Smooth muscle cell (in vitro differentiated cells): Measurements from ENCODE around the gene AGPAT1. TPM values are rescaled to one million over a fixed set of nuclear protein-coding genes. Genes with fewer than 3 reads are reported as not detected.

ENCODE experiments used
- DNase-seq: peaks from one replicate; lab custom pipeline; 2025; ENCODE audit not compliant: unreplicated experiment; lab: John Stamatoyannopoulos, UW
- H2AFZ ChIP-seq: fragments of 200-600 bp; sonication (generic); 2 replicates; pipeline ENCODE4 v1.6.0; 2016; ENCODE audit warnings: antibody characterized with exemption, low read depth, mild to moderate bottlenecking
- H3F3A ChIP-seq: fragments of 200-600 bp; sonication (generic); 2 replicates; pipeline ENCODE4 v1.6.0; 2017; ENCODE audit warnings: antibody characterized with exemption, low read depth
- H3K27ac ChIP-seq: fragments of 200-600 bp; sonication (generic); 2 replicates; pipeline ENCODE4 v1.5.1; 2016; ENCODE audit warnings: low read depth, mild to moderate bottlenecking
- H3K27me3 ChIP-seq: fragments of 200-600 bp; sonication (generic); 2 replicates; pipeline ENCODE4 v1.6.1; 2016; ENCODE audit warnings: low read depth, mild to moderate bottlenecking
- H3K36me3 ChIP-seq: fragments of 200-600 bp; sonication (generic); 2 replicates; pipeline ENCODE4 v1.5.1; 2016; ENCODE audit warnings: low read depth
- H3K4me1 ChIP-seq: fragments of 200-600 bp; sonication (generic); 2 replicates; pipeline ENCODE4 v1.5.1; 2016; ENCODE audit warnings: low read depth
- H3K4me2 ChIP-seq: fragments of 200-600 bp; sonication (generic); 2 replicates; pipeline ENCODE4 v1.6.0; 2016; ENCODE audit warnings: mild to moderate bottlenecking
- H3K4me3 ChIP-seq: fragments of 200-600 bp; sonication (generic); 2 replicates; pipeline ENCODE4 v1.5.1; 2016; ENCODE audit warnings: mild to moderate bottlenecking
- H3K79me2 ChIP-seq: fragments of 200-600 bp; sonication (generic); 2 replicates; pipeline ENCODE4 v1.6.0; 2016; ENCODE audit warnings: low read depth, mild to moderate bottlenecking
- H3K9ac ChIP-seq: fragments of 200-600 bp; sonication (generic); 2 replicates; pipeline ENCODE4 v1.6.0; 2016; ENCODE audit warnings: low read depth
- H3K9me3 ChIP-seq: fragments of 200-600 bp; sonication (generic); replicated peaks from 2 replicates; pipeline ENCODE4 v1.5.1; 2016; ENCODE audit warnings: low read depth
- H4K20me1 ChIP-seq: fragments of 200-600 bp; sonication (generic); 2 replicates; pipeline ENCODE4 v1.6.0; 2016; ENCODE audit warnings: low read depth
- WGBS: methylation state at CpG from one replicate; pipeline ENCODE4 v1.1.7; 2016; ENCODE audit warnings: low lambda C conversion rate; 5-methylcytosine and 5-hydroxymethylcytosine counted together
- polyA plus RNA-seq: library from polyadenylated mRNA; unstranded; fragments of >200 nt; fragmentation: Nextera tagmentation; extraction: Ambion mirVana; gene quantifications from 2 replicates; pipeline ENCODE4 v1.2.1, GENCODE V29; 2016
- total RNA-seq: library from RNA; depleted of rRNA; stranded (reverse); fragments of >200 nt; gene quantifications from 2 replicates; pipeline ENCODE4 v1.2.3, GENCODE V29; 2014
- TF ChIP-seq, protein P1 (sequence below): fragments of 200-600 bp; sonication (generic); IDR thresholded peaks from 2 replicates; pipeline ENCODE4 v1.5.1; 2017; ENCODE audit warnings: borderline replicate concordance, mild to moderate bottlenecking, antibody characterized with exemption; ENCODE audit not compliant: insufficient read depth, poor library complexity, severe bottlenecking

The AGPAT1 gene
- total and polyA plus RNA-seq, 2 experiments from 2014 or later: 52.4 to 71.1 TPM

DNA sequence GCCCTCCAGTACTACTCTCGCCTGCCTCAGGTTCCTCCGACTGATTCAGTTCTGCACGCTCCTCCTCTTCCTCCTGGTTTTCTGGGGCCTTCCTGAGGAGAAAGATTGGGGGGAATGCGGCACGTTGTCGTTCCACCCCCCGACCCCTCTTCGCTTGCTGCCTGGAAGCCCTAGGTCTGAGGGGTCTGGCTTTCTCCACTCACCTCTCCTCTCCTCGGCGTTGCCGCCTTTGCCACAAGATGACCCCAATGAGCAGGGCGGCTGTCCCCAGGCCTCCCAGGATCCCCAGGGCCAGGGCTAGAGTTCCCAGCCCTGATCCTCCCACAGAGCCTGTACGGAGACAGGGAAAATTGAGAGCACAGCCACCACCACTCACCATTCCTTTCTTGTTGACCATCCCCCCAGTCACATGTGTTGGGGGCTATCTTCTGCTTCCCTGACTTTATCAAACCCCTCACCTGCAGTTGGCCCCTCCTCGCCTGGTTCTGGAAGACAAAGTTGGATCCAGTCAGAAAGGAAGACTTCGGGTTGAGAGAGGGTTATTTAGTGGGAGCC lies 5.3 kb upstream of the AGPAT1 start:
- peaks cover 9% of the 10 kb centered on the region for H3K4me1 ChIP-seq

DNA sequence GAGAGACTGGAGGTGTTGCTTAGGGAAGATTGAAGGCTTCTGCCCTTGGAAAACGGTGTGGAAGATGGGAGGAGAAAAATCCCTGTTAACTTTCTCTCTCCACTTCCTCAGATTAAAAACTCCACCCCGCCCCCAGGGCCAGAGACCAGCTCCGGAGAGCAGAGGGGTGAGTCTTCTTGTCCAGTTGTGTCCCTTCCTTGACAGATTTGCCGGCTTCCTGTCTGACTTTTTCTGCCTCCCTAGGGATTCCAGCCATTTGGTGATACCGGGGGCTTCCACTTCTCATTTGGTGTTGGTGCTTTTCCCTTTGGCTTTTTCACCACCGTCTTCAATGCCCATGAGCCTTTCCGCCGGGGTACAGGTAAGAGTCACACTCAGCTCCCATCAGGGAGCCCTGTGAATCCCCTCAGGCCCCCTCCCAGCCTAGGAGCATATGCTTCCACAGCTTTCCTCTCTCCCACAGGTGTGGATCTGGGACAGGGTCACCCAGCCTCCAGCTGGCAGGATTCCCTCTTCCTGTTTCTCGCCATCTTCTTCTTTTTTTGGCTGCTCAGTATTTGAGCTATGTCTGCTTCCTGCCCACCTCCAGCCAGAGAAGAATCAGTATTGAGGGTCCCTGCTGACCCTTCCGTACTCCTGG lies 4.0 kb upstream of the AGPAT1 start:
- H3K4me1 ChIP-seq: peaks cover 10% of the 10 kb centered on the region
- H3K4me2 ChIP-seq: no peak overlapping the region
- H3K79me2 ChIP-seq: peaks cover 22% of the 10 kb centered on the region
- H3F3A ChIP-seq: peaks cover 9% of the 10 kb centered on the region
- DNase-seq: no peak
- no peaks in the 10 kb centered on the region for H3K36me3 ChIP-seq
- H3K4me3 ChIP-seq: no peak overlapping the region
- no peaks in the 10 kb centered on the region for H4K20me1 ChIP-seq
- no peaks in the 10 kb centered on the region for H3K9me3 ChIP-seq
- no peak overlapping the region for H2AFZ ChIP-seq
- WGBS: 92% methylated on average over 10 of the region's 10 CpGs
- no peak overlapping the region for H3K27ac ChIP-seq
- no peaks in the 10 kb centered on the region for H3K27me3 ChIP-seq
- H3K9ac ChIP-seq: no peak overlapping the region
- TF ChIP-seq, protein P1, sequence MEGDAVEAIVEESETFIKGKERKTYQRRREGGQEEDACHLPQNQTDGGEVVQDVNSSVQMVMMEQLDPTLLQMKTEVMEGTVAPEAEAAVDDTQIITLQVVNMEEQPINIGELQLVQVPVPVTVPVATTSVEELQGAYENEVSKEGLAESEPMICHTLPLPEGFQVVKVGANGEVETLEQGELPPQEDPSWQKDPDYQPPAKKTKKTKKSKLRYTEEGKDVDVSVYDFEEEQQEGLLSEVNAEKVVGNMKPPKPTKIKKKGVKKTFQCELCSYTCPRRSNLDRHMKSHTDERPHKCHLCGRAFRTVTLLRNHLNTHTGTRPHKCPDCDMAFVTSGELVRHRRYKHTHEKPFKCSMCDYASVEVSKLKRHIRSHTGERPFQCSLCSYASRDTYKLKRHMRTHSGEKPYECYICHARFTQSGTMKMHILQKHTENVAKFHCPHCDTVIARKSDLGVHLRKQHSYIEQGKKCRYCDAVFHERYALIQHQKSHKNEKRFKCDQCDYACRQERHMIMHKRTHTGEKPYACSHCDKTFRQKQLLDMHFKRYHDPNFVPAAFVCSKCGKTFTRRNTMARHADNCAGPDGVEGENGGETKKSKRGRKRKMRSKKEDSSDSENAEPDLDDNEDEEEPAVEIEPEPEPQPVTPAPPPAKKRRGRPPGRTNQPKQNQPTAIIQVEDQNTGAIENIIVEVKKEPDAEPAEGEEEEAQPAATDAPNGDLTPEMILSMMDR: no peak

More for the DNA sequence above, 5.3 kb upstream of the AGPAT1 start:
- TF ChIP-seq, protein P1: no peak
- H3K9ac ChIP-seq: no peak overlapping the region
- H3K4me2 ChIP-seq: no peak overlapping the region
- H3K27me3 ChIP-seq: no peaks in the 10 kb centered on the region
- H3K79me2 ChIP-seq: peaks cover 11% of the 10 kb centered on the region
- DNase-seq: no peak
- no peak overlapping the region for H3K27ac ChIP-seq
- H3K36me3 ChIP-seq: no peaks in the 10 kb centered on the region
- H2AFZ ChIP-seq: no peak overlapping the region
- H3K4me3 ChIP-seq: no peak overlapping the region
- no peaks in the 10 kb centered on the region for H3K9me3 ChIP-seq
- 96% methylated on average over 15 of the region's 15 CpGs for WGBS
- H3F3A ChIP-seq: peaks cover 9% of the 10 kb centered on the region
- no peaks in the 10 kb centered on the region for H4K20me1 ChIP-seq

DNA sequence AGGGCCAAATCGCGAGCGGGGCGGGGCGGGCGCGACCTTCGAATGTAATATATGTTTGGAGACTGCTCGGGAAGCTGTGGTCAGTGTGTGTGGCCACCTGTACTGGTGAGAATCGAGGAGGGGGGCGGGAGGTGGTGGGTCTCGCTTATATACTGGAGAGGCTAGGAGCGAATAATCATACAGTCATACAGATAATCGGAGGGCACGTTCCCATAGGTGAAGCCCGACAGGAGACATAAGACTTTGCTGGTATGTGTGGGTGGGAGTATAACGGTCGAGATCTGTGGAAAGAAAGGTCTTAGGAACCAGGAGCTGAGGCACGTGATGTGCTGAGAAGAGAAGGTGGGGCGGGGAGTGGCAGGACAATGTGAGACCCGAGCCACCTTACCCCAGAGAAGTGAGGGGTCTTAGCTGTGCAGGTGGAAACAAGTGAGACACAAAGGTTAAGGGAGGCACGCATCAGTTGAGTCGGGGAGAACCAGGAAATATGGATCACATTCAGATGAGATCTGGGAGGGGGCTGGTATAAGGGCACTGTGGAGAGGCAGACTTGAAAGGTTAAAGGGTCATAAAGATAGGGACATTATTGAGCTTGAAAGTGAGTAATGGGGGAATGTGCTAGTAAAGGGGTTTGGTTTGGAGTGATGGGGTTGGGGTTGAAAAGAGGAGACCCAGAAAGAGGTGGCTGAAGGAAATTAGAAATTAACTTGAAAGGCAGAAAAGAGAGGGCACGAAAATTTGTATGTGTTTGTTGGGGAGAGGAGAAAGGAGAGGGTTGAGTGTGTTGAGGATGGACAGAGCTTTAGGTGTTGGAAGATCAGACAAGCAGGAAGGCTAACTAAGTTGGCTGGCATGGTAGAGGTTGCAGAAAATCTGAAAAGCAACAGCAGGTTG lies 2.9 kb upstream of the AGPAT1 start:
- WGBS: 5% methylated on average over 19 of the region's 24 CpGs
- no peak for DNase-seq
- H2AFZ ChIP-seq: peak overlapping the region; percentile 11

More for the DNA sequence above, 2.9 kb upstream of the AGPAT1 start:
- peaks cover 15% of the 10 kb centered on the region for H3K4me1 ChIP-seq
- H4K20me1 ChIP-seq: no peaks in the 10 kb centered on the region
- H3K9me3 ChIP-seq: no peaks in the 10 kb centered on the region
- H3K9ac ChIP-seq: peak overlapping the region; percentile 77
- peaks cover 9% of the 10 kb centered on the region for H3F3A ChIP-seq
- H3K27ac ChIP-seq: peak overlapping the region; percentile 95
- peaks cover 33% of the 10 kb centered on the region for H3K79me2 ChIP-seq
- no peaks in the 10 kb centered on the region for H3K27me3 ChIP-seq
- TF ChIP-seq, protein P1: no peak
- peak overlapping the region; percentile 91 for H3K4me3 ChIP-seq
- peak overlapping the region; percentile 99 for H3K4me2 ChIP-seq
- no peaks in the 10 kb centered on the region for H3K36me3 ChIP-seq
